Measurements from ENCODE around the gene ORM2.

The ORM2 gene

DNA sequence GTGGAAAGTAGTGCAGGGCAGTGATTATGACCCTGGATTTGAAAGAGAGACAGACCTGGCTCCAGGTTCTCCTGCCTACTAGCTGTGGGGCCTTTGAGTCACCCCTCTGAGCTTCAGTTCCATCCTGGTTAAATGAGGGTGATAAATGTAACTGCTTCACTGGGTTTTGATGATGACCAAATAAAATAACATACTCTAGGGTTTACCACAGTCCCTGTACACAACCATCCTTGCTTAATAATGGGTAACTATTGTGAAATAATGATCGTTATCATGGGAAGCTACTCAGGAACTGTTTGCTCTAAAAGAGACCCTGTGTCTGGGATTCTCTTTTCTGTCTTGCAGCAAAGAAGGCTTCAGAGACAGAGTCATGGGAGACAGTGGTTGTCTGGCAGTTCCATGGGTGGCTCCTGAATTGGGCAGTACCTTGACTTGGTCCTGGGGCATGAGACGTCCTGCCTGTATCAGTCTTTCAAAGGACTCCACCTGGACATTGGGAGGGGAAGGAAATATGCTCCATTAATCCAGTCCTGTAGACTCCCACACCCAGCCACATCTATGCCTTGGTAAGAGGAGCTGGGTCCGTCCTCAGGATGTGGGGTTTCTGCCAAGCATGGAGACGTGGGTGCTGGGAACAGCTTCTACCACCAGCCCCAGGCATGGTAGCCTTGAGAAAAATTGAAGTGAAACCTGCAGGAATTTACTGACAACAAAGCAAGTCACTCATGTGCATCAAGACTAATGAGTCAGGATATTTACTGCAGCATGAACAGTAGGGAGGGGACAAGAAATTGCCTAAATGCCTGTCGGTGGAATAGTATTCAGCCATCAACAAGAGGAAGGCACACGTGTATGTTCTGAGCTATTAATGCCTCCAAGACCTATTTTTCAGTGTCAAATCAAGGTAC lies 34.7 kb downstream of the ORM2 start:
- DNase-seq (ENCODE audit: low read depth), result peak; percentile 78
- no peak overlapping the region for H3K4me3 ChIP-seq (ENCODE audit: low read depth, low read length)

DNA sequence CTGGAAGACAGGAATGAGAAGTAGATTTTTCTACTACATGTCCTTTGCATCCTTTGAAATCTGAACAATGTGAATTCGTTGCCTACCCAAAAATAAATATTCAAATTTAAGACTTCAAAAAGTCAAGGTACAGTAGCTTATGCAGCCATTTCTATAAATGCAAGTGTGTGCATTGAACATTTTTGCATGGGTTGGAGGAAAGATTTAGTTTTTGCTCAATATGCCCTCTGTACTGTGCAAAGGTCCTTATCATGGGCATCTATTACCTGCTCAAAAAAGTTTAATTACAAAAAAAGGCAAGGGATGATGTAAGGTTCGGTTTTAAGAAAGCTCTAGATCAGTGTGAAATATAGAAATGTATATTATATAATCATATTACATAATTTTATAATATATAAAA lies 35.5 kb downstream of the ORM2 start:
- DNase-seq (ENCODE audit: low read depth), result no peak
- H3K4me3 ChIP-seq (ENCODE audit: low read depth, low read length), result no peak overlapping the region

DNA sequence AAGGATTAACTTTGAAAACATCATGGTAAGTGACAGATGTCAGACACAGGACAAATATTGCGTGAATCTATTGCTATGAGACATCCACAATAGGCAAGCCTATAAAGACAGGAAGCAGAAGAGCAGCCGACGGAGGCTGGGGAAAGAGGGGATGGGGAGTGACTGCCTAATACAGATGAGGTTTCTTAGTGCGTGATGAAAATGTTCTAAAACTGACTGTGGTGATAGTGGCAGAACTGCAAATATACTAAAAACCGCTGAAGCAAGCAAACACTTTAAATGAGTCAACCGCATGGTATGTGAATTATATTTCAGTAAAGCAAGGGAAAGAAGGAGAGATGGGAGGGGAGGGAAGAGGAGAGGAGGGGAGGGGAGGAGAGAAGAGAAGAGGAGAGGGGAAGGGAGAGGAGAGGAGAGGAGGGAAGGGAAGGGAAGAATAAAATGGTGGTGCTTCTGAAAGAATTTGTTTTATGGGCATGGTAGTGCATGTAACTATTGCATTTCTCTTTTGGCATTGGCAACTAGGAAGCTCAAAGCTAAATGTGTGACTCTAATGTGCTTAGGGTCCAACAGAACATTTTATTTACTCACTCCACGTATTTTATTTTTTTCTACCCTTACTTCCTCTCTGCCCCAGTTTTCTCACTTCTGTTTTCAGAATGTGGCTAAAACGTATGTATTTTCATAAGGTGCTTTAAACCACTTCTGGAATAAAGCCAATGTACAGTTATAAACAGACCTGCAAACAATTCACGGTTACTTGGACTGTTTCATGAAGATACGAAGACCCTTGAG lies 36.9 kb downstream of the ORM2 start:
- no peak overlapping the region for H3K4me3 ChIP-seq (ENCODE audit: low read depth, low read length)
- DNase-seq (ENCODE audit: low read depth), result peak; percentile 77

DNA sequence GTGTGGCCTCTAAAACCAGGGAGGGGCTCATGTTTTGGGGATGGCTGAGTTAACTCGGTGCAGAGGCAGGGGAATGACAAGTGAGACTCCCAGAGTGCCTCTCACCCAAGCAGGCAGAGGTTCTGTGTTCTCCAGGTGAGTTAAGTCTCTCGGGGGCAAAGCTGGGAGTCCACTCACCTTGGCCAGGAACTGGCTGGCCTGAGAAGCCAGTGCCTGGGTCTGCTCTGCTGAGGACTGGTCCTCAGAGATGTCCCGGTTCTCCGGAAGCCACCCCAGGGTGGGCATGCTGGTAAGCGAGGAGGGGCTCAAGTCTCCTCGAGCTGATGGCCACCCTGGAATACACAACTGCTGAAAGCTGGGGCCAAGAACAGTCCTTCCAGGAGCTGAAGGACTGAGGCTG lies 37.7 kb downstream of the ORM2 start:
- no peak for DNase-seq (ENCODE audit: low read depth)
- H3K4me3 ChIP-seq (ENCODE audit: low read depth, low read length), result no peak overlapping the region

DNA sequence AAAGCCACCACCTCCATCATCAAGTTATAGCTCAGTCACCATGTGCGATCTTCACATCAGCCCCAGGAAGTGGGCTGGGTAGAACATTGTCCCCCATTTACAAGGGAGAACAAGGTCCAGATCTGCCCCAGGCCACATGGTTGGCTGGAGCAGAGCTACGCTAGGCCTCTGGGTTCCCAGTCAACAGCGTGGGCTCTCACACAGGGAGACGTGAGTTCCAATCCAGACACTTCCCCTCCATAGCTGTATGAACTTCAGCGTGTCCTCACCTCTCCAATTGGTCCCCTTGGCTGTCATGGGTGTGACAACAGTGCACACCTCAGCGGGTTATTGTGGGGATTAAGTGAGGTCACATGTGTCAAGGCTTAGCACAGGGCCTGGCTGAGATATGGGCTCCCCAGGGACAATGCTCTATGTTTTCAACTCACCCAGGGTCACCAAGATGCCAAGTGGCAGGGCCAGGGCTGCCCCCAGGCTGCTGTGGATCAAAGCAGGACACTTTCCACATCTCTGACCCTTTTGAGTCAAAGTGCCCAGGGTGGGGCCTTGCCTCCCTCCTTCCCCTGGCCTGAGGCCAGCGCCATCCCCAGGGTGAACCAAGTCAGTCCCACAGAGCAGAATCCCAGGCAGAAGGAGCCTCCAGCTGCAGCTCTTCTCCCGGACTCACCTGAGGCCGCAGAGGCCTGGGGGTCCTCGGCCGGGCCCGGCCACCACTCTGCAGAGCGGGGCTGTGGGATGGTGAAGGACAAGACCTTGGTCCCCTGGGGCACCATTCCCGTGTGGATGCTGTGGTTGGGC lies 38.3 kb downstream of the ORM2 start:
- no peak overlapping the region for H3K4me3 ChIP-seq (ENCODE audit: low read depth, low read length)

DNA sequence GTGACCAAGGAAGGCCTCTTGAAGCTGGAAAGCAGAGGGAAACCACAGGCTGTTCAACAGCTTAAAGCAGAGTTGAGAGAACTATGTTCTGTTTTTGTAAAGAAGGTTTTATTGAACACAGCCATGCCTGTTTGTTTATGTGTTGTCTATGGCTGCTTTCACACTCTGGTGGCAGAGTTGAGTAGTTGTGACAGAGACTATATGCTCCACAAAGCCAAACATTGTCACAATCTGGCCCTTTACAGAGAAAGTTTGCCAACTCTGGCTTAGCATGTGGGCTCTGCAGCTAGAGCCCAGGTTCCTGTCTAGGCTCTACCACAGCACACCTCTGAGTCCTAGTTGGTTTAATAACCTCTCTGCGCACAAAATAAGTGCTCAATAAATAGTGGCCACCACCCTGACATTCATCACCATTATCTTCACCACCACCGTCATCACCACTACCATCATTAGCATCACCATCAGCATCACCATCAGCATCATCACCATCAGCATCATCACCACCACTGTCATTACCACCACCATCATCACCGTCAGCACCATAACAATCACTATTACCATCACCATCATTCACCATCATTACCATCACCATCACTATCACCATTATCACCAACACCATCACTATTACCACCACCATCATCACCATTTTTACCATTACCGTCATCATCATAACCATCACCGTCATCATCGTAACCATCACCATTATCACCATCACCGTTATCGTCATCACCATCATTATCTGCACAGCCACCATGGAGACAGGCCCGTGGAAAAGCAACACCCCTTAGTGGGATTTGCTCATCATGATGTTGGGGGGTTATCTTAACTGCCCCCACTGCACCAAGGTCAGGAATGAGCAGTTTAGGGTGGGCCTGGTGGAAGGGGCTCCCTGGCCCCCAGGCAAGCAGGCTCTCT lies 39.8 kb downstream of the ORM2 start:
- no peak for DNase-seq (ENCODE audit: low read depth)
- no peak overlapping the region for H3K4me3 ChIP-seq (ENCODE audit: low read depth, low read length)

More for the DNA sequence above, 38.3 kb downstream of the ORM2 start:
- DNase-seq (ENCODE audit: low read depth), result no peak

DNA sequence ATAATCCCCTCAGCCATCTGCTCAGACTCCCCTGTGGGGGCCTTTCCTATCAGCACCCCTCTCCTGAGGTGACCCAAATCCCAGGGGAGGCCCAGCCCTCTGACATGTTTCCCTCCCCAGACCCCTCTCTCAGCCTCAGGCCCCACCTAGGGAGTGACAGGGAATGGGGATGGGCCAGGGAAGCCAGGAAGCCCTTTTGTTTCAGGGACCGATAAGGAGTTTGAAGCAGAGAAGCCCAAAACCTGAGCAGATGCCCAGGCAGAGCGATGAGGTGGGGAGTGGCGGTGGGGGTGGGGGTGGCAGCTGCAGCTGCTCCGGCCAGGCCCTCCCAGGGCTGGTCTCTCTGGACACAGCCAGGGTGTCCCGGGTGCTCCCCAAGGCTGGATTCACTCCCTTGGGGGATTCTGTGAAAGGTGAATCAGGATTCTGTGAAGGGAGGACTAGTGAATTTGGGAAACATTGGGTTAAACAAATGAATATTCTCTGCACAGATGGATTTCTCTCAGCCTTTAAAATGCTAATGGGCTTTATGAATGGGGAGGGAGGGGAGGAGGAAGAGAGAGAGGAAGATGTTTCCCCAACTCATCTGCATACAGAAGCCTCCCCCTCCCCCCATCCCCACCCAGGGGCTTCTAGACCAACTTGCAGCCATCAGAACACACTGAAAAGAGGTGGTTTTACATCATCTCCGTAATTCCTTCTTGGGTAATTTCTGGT lies 40.7 kb downstream of the ORM2 start:
- H3K4me3 ChIP-seq (ENCODE audit: low read depth, low read length), result no peak overlapping the region
- DNase-seq (ENCODE audit: low read depth), result no peak

DNA sequence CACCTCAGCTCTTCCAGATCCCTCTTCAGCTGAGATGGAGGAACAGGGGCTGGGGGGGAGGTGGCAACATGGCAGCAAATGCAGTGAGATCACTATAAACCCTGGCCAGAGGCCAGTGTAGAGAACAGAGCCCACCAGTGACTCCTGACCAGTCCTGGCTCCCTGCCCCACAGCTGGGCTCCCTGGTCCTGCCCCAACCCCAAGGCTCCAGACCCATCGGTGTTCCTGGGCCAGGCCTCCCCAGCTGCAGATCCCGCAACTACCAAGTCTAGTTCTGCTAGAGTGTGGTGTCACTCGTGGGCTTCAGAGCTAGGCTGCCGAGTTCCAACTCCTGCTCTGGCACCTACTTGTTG lies 41.3 kb downstream of the ORM2 start:
- no peak for DNase-seq (ENCODE audit: low read depth)
- H3K4me3 ChIP-seq (ENCODE audit: low read depth, low read length), result no peak overlapping the region

DNA sequence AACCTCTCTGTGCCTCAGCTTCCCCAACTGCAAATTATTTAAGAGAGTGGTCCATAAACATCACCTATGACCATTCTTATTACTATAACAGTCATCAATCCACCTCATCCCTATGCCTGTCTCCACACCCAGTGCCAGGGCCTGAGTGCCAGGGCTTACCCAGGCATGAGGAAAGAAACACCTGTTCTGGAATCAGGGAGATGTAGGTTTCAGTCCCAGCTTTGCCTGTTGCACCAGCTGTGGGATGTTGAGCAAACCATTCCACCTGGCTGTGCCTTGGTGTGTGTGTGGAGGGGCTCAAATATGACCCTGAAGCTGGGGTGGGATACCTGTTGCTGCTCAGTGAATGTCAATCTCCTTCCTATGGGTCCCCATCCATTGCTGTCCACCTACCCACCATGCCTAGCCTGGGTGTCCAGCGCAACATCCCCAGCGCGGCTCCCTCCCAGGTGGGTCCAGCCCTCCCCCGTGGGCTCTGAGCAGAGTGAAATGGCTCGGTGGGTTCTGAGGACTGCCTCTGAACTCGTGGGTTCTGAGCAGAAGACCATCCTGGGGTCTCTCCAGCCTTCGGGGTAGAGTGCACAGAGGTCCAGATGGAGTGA lies 41.8 kb downstream of the ORM2 start:
- no peak for DNase-seq (ENCODE audit: low read depth)
- no peak overlapping the region for H3K4me3 ChIP-seq (ENCODE audit: low read depth, low read length)

DNA sequence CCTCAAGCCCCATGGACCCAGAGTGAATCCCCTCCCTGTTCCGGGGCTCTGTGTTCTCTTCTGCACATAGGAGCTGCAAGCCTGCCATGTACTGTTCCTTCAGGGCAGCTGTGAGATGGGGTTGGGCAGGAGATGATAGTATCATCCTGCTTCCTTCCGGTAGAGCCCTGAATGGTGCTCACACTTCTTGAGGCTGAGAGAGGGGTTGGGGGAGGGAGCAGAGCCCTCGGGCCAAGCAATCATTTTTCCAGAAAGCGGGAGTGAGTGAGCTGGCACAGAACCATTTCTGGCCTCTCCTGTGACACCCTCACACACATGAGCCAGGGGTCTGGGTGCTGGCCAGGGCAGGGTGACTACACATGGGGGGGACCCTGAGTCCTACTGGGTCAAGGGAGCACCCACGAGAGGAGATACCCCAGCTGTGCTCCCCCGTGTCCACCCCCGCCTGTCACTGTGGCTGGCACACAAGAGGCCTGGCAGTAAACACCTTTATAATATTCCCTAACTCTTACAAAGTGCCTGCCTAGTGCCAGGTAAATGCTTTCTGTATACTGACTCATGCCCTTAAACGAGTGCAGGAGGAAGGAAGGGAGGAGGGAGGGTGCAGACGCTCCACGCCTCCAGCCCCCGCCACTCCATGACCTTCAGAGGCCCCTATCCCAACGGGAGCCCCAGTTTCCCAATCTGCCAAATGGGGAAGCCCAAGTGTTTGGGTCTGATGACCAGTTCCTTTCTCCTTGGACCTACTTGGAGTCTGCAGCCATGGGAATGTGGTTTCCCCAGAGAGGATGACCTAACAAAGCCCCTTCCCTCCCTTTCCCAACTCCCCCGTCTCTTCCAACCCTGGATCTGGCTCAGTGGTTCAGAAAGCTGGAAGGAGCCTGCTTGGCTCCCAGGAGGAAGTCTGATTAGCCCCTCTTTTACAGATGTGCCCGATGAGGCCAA lies 42.6 kb downstream of the ORM2 start:
- DNase-seq (ENCODE audit: low read depth), result no peak
- no peak overlapping the region for H3K4me3 ChIP-seq (ENCODE audit: low read depth, low read length)

DNA sequence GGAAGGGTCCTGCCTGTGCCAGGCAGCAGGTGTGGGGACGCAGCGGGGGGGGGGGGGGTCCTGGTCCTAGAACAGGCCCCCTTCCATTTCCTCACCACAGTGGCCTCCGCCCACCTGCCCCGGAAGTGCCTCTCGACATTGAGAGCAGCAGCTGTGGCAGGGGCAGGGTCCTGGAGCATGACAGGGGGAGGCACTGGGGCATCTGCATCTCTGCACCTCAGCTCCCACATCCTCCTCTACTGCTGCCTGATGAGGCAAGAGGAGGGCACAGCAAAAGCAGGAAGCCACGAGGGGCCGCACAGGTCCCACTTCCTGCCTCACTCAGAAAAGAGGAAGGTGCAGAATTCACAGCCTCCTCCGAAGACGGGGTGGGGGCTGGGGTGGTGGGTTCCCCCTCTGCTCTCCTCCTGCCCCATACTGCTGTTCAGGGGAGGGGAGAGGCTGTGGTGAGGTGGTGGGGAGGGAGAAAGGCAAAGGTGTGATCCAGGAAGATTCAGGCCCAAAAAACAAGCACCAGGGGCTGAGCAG lies 43.3 kb downstream of the ORM2 start:
- H3K4me3 ChIP-seq (ENCODE audit: low read depth, low read length), result no peak overlapping the region
- DNase-seq (ENCODE audit: low read depth), result no peak

DNA sequence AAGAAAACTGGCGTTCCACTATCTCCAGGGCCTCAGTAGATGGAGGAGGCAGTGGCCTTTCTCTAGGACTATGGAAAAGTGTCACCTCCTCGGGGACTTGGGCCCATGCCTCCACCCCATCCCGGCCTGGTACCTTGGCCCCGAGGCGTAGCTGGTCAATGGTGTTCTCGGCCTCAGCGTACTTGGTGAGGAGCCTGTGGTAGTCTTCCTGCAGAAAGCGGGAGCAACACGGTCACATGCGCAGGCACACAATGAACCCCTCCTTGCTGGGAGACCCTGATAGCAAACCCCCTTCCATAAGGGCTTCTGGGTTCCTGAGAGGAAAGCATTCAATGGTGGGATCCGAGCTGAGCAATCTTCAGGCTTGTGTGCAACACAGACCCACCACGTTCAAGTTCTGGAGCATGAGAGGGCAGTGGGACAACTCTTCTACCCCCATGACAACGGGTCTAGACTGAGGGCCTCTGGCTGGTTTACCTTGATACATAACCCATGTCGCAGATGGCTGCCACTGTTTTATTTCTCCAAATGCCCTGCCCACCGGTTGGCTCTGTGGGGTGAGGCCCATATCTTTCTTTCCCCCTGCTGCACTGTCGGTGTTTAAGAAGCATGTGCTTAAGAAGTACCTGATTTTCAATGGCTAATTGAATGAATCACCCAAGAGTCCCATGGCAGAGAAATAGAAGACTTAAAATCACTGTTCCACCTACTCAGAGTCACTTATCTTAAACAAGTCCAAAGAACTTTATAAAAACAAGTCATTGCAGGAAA lies 44.5 kb downstream of the ORM2 start:
- H3K4me3 ChIP-seq (ENCODE audit: low read depth, low read length), result no peak overlapping the region
- DNase-seq (ENCODE audit: low read depth), result no peak

DNA sequence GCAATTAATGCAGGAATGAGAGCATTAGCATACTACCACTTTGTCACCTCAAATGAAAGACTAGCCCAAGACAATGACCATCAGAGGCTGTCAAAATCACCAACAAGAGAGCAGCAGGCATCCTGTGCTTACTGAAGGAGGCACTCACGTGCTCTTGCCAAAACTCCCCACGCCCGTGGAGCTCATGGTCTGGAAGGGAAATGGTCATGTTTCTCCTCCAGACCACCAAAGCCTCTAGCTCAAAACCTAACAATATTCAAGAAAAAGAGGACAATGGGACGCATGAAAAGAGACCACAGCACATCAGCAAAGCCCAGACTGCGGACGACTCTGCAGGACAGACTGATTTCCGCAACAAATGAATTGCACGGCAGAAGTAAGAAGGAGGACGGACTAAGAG lies 45.3 kb downstream of the ORM2 start:
- no peak overlapping the region for H3K4me3 ChIP-seq (ENCODE audit: low read depth, low read length)
- no peak for DNase-seq (ENCODE audit: low read depth)

DNA sequence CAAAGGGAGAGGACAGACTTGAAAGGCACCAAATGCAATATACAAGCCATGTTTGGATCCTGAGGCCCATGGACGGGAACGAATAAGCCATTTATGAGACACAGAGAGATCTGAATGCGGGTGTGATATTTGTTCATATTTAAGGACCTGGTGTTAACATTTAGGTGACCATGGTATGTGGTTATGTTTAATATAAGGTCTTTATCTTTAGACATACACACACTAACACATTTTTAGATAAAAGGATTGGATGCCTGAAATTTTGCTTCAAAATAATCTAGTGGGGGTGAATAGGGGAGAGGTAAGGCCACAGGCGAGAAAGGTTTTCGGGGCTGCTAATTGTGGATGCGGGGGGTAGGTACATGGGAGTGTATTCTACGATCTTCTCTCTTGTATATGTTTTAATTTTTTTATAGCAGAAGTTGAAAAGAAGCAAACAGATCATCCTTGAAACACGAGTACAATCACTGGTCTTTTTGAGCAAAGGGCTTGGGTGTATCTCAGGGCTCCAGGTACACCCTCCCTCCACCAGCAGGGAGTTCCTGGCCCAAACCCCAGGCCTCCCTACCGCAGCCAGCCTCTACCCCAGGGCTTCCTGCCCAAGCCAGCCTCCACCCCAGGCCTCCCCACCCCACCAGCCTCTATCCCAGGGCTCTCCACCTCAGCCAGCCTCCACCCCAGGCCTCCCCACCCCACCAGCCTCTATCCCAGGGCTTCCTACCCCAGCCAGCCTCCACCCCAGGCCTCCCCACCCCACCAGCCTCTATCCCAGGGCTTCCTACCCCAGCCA lies 45.9 kb downstream of the ORM2 start:
- H3K4me3 ChIP-seq (ENCODE audit: low read depth, low read length), result no peak overlapping the region
- no peak for DNase-seq (ENCODE audit: low read depth)
